WTC11 (cell line): ENCODE measurements around the gene EIF3L. TPM values are rescaled to one million over a fixed set of nuclear protein-coding genes. Genes with fewer than 3 reads are reported as not detected.

Experiments
- ATAC-seq: fragments of 200-7000 bp; cut with Tn5 transposase; 2 replicates; pipeline ENCODE4 v1.10.0; 2021; ENCODE audit warnings: mild to moderate bottlenecking, moderate library complexity
- CTCF ChIA-PET: fragments of 300-600 bp; sonication (Branson Sonifier 250); formaldehyde crosslinking; loops from one replicate; lab custom pipeline; 2021; ENCODE audit warnings: antibody characterized with exemption; lab: Charles Lee
- POLR2A ChIA-PET: fragments of 350-600 bp; sonication (Branson Sonifier 250); formaldehyde crosslinking; loops from one replicate; lab custom pipeline; 2021; ENCODE audit warnings: antibody characterized with exemption; lab: Charles Lee
- DNase-seq: peaks from one replicate; pipeline ENCODE4 v3.0.0; 2021; ENCODE audit warnings: low spot score
- H3K27ac Mint-ChIP-seq: 2 replicates; pipeline ENCODE4 v1.8.0; 2021; ENCODE audit warnings: mixed read lengths
- H3K27me3 Mint-ChIP-seq: 2 replicates; pipeline ENCODE4 v1.8.0; 2021; ENCODE audit warnings: low read depth, mild to moderate bottlenecking, moderate library complexity, mixed read lengths
- H3K36me3 Mint-ChIP-seq: 2 replicates; pipeline ENCODE4 v1.8.0; 2021; ENCODE audit warnings: mixed read lengths
- H3K4me1 Mint-ChIP-seq: 2 replicates; pipeline ENCODE4 v1.8.0; 2022; ENCODE audit warnings: mixed read lengths
- H3K4me3 Mint-ChIP-seq: 2 replicates; pipeline ENCODE4 v1.8.0; 2021; ENCODE audit warnings: mild to moderate bottlenecking, moderate library complexity, mixed read lengths
- H3K9me3 Mint-ChIP-seq: 2 replicates; pipeline ENCODE4 v1.8.0; 2021; ENCODE audit warnings: mixed read lengths
- ATF6 ChIP-seq: sonication (generic); formaldehyde crosslinking; IDR thresholded peaks from 2 replicates; pipeline ENCODE4 v1.8.1; 2023; ENCODE audit warnings: mild to moderate bottlenecking, missing genetic modification reagents
- CBFB ChIP-seq: sonication (generic); formaldehyde crosslinking; IDR thresholded peaks from 2 replicates; pipeline ENCODE4 v1.8.1; 2022; ENCODE audit warnings: mild to moderate bottlenecking, low read depth, missing genetic modification reagents
- CDX4 ChIP-seq: fragments of 250-450 bp; sonication (Bioruptor Pico); IDR thresholded peaks from 2 replicates; pipeline ENCODE4 v1.9.0; 2021; ENCODE audit warnings: moderate library complexity, mild to moderate bottlenecking, inconsistent platforms, borderline replicate concordance
- CREM ChIP-seq: sonication (generic); formaldehyde crosslinking; IDR thresholded peaks from 2 replicates; pipeline ENCODE4 v1.8.1; 2022; ENCODE audit warnings: mild to moderate bottlenecking, missing genetic modification reagents, moderate library complexity
- E2F4 ChIP-seq: sonication (generic); formaldehyde crosslinking; IDR thresholded peaks from 2 replicates; pipeline ENCODE4 v1.8.1; 2022; ENCODE audit warnings: low read depth, mild to moderate bottlenecking, moderate library complexity, missing genetic modification reagents, borderline replicate concordance
- E2F5 ChIP-seq: sonication (generic); formaldehyde crosslinking; IDR thresholded peaks from 2 replicates; pipeline ENCODE4 v1.8.1; 2022; ENCODE audit warnings: mild to moderate bottlenecking, moderate library complexity, missing genetic modification reagents
- ETV6 ChIP-seq: sonication (generic); formaldehyde crosslinking; IDR thresholded peaks from 2 replicates; pipeline ENCODE4 v1.8.1; 2022; ENCODE audit warnings: mild to moderate bottlenecking, missing genetic modification reagents
- FOXK1 ChIP-seq: sonication (generic); formaldehyde crosslinking; IDR thresholded peaks from 2 replicates; pipeline ENCODE4 v1.8.0; 2022; ENCODE audit warnings: mild to moderate bottlenecking, moderate library complexity, missing genetic modification reagents
- HMGA2 ChIP-seq: fragments of 250-450 bp; sonication (Bioruptor Pico); IDR thresholded peaks from 2 replicates; pipeline ENCODE4 v1.4.0; 2021; ENCODE audit warnings: mild to moderate bottlenecking, moderate library complexity
- MXD4 ChIP-seq: fragments of 250-450 bp; sonication (Bioruptor Pico); IDR thresholded peaks from 2 replicates; pipeline ENCODE4 v1.8.0; 2021; ENCODE audit warnings: mild to moderate bottlenecking, moderate library complexity, borderline replicate concordance
- NR3C1 ChIP-seq: sonication (generic); formaldehyde crosslinking; conservative IDR thresholded peaks from 2 replicates; pipeline ENCODE4 v1.8.1; 2023; ENCODE audit warnings: low read depth, mild to moderate bottlenecking, missing genetic modification reagents
- SOX15 ChIP-seq: fragments of 250-450 bp; sonication (Bioruptor Pico); IDR thresholded peaks from 2 replicates; pipeline ENCODE4 v1.9.0; 2021; ENCODE audit warnings: mild to moderate bottlenecking
- SP1 ChIP-seq: sonication (generic); formaldehyde crosslinking; conservative IDR thresholded peaks from 2 replicates; pipeline ENCODE4 v1.8.1; 2022; ENCODE audit warnings: missing genetic modification reagents
- TEAD4 ChIP-seq: sonication (generic); formaldehyde crosslinking; IDR thresholded peaks from 2 replicates; pipeline ENCODE4 v1.8.0; 2022; ENCODE audit warnings: mild to moderate bottlenecking, missing genetic modification reagents
- ZBTB21 ChIP-seq: sonication (generic); formaldehyde crosslinking; IDR thresholded peaks from 2 replicates; pipeline ENCODE4 v1.8.1; 2023; ENCODE audit warnings: mild to moderate bottlenecking, missing genetic modification reagents, borderline replicate concordance
- ZNF121 ChIP-seq: sonication (generic); formaldehyde crosslinking; IDR thresholded peaks from 2 replicates; pipeline ENCODE4 v1.8.0; 2023; ENCODE audit warnings: missing genetic modification reagents
- ZNF396 ChIP-seq: fragments of 250-450 bp; sonication (Bioruptor Pico); IDR thresholded peaks from 2 replicates; pipeline ENCODE4 v1.8.0; 2021; ENCODE audit warnings: mild to moderate bottlenecking, moderate library complexity, borderline replicate concordance
- total RNA-seq: library from RNA; stranded (reverse); gene quantifications from 3 replicates; pipeline ENCODE4 v1.2.3, GENCODE V29; 2021
- TF ChIP-seq, protein P1 (sequence below): sonication (generic); formaldehyde crosslinking; IDR thresholded peaks from 2 replicates; pipeline ENCODE4 v1.8.0; 2023; ENCODE audit warnings: missing genetic modification reagents, mild to moderate bottlenecking, borderline replicate concordance
- TF ChIP-seq, protein P2 (sequence below): sonication (generic); formaldehyde crosslinking; IDR thresholded peaks from 2 replicates; pipeline ENCODE4 v1.8.1; 2023; ENCODE audit warnings: mild to moderate bottlenecking, moderate library complexity, missing genetic modification reagents

The EIF3L gene
- total RNA-seq, 1 experiment from 2014 or later = 611 TPM

DNA sequence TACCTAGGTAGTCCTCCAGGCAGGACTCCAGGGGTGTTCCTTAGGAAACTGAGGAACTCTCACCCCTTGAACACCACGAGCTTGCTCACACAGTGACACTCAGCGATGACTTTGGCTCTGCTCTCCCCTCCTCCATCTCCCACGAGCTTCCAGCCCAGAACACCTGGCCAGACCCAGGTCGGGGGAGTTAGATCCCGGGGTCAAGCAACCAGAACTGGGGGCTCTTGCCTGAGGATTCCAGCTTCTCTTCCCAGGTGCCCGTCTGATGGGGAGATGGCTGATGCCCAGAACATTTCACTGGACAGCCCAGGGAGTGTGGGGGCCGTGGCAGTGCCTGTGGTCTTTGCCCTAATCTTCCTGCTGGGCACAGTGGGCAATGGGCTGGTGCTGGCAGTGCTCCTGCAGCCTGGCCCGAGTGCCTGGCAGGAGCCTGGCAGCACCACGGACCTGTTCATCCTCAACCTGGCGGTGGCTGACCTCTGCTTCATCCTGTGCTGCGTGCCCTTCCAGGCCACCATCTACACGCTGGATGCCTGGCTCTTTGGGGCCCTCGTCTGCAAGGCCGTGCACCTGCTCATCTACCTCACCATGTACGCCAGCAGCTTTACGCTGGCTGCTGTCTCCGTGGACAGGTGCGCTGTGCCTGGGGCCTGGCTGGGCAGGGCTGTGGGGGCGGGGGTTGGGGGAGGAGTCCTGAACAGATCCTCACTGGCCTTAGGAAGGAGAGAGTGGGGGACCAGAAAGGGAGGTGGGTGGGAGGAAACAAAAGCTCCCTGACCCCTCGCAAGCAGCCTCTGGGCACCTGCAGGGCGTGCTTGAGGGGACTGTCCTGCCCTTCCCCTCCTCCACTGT is 25.9 kb upstream of the EIF3L start, which contains the start of gene GALR3 (continued):
- TF ChIP-seq, protein P1, sequence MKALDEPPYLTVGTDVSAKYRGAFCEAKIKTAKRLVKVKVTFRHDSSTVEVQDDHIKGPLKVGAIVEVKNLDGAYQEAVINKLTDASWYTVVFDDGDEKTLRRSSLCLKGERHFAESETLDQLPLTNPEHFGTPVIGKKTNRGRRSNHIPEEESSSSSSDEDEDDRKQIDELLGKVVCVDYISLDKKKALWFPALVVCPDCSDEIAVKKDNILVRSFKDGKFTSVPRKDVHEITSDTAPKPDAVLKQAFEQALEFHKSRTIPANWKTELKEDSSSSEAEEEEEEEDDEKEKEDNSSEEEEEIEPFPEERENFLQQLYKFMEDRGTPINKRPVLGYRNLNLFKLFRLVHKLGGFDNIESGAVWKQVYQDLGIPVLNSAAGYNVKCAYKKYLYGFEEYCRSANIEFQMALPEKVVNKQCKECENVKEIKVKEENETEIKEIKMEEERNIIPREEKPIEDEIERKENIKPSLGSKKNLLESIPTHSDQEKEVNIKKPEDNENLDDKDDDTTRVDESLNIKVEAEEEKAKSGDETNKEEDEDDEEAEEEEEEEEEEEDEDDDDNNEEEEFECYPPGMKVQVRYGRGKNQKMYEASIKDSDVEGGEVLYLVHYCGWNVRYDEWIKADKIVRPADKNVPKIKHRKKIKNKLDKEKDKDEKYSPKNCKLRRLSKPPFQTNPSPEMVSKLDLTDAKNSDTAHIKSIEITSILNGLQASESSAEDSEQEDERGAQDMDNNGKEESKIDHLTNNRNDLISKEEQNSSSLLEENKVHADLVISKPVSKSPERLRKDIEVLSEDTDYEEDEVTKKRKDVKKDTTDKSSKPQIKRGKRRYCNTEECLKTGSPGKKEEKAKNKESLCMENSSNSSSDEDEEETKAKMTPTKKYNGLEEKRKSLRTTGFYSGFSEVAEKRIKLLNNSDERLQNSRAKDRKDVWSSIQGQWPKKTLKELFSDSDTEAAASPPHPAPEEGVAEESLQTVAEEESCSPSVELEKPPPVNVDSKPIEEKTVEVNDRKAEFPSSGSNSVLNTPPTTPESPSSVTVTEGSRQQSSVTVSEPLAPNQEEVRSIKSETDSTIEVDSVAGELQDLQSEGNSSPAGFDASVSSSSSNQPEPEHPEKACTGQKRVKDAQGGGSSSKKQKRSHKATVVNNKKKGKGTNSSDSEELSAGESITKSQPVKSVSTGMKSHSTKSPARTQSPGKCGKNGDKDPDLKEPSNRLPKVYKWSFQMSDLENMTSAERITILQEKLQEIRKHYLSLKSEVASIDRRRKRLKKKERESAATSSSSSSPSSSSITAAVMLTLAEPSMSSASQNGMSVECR (CRISPR knock-in tag) = no peak
- TF ChIP-seq MXD4 (CRISPR knock-in tag) = no peak
- no peak for TF ChIP-seq CDX4 (CRISPR knock-in tag)
- no peak for TF ChIP-seq SP1 (CRISPR knock-in tag)
- no peak for TF ChIP-seq ATF6 (CRISPR knock-in tag)
- TF ChIP-seq ZNF396 (CRISPR knock-in tag) = no peak

DNA sequence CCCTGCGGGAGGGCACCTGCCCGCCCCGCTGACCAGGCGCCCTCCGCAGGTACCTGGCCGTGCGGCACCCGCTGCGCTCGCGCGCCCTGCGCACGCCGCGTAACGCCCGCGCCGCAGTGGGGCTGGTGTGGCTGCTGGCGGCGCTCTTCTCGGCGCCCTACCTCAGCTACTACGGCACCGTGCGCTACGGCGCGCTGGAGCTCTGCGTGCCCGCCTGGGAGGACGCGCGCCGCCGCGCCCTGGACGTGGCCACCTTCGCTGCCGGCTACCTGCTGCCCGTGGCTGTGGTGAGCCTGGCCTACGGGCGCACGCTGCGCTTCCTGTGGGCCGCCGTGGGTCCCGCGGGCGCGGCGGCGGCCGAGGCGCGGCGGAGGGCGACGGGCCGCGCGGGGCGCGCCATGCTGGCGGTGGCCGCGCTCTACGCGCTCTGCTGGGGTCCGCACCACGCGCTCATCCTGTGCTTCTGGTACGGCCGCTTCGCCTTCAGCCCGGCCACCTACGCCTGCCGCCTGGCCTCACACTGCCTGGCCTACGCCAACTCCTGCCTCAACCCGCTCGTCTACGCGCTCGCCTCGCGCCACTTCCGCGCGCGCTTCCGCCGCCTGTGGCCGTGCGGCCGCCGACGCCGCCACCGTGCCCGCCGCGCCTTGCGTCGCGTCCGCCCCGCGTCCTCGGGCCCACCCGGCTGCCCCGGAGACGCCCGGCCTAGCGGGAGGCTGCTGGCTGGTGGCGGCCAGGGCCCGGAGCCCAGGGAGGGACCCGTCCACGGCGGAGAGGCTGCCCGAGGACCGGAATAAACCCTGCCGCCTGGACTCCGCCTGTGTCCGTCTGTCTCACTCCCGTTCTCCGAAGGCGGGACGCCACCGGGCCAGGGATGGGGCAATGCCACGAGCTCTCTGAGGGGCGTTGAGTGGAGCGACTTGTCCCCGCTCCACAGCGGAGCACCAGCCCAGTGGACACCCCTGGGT is 24.3 kb upstream of the EIF3L start:
- ATAC-seq (peak; percentile 68), DNase-seq (peak; percentile 63)
- no peaks in the 10 kb centered on the region for H3K36me3 Mint-ChIP-seq
- H3K4me1 Mint-ChIP-seq = peaks cover 28% of the 10 kb centered on the region
- CTCF ChIA-PET = interaction anchor here (0.6 to 2.6 kb wide), 9 partner anchors 17 to 218 kb away, joined by 3 to 21 read pairs (median 4); partner anchors contain the start of genes ANKRD54 and GCAT
- H3K4me3 Mint-ChIP-seq = peak overlapping the region; percentile 57
- H3K27me3 Mint-ChIP-seq = peaks cover 51% of the 10 kb centered on the region
- POLR2A ChIA-PET = interaction anchor here (0.6 to 2.0 kb wide), 2 partner anchors 20 to 37 kb away, joined by 3 to 4 read pairs; a partner anchor contains a TSS
- no peak overlapping the region for H3K27ac Mint-ChIP-seq
- no peaks in the 10 kb centered on the region for H3K9me3 Mint-ChIP-seq
- TF ChIP-seq CBFB (0 out of 2 replicates have a peak, but pooled peaks have one; percentile 31), NR3C1 (no peak), FOXK1 (CRISPR knock-in tag) (no peak), ETV6 (CRISPR knock-in tag) (no peak), TEAD4 (CRISPR knock-in tag) (no peak), SOX15 (CRISPR knock-in tag) (no peak), ZNF121 (CRISPR knock-in tag) (no peak), HMGA2 (CRISPR knock-in tag) (no peak), CREM (peak; percentile 64; the same call in 1 of the 2 replicates), ZBTB21 (CRISPR knock-in tag) (0 out of 2 replicates have a peak, but pooled peaks have one; percentile 25), E2F5 (CRISPR knock-in tag) (peak; percentile 17; the same call in 1 of the 2 replicates), E2F4 (CRISPR knock-in tag) (0 out of 2 replicates have a peak, but pooled peaks have one; percentile 50)
- TF ChIP-seq, protein P2, sequence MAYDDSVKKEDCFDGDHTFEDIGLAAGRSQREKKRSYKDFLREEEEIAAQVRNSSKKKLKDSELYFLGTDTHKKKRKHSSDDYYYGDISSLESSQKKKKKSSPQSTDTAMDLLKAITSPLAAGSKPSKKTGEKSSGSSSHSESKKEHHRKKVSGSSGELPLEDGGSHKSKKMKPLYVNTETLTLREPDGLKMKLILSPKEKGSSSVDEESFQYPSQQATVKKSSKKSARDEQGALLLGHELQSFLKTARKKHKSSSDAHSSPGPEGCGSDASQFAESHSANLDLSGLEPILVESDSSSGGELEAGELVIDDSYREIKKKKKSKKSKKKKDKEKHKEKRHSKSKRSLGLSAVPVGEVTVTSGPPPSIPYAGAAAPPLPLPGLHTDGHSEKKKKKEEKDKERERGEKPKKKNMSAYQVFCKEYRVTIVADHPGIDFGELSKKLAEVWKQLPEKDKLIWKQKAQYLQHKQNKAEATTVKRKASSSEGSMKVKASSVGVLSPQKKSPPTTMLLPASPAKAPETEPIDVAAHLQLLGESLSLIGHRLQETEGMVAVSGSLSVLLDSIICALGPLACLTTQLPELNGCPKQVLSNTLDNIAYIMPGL = peak; percentile 87
